WI38 (cell line): ENCODE data around the gene EPGN.

Experiments used
- H3K4me3 ChIP-seq: 2 replicates; pipeline ENCODE4 v1.5.1; 2011; ENCODE audit warnings: low read depth, mild to moderate bottlenecking, control low read depth, low read length
- TF ChIP-seq, protein P1 (sequence below): IDR thresholded peaks from 2 replicates; pipeline ENCODE4 v1.5.1; 2012; ENCODE audit warnings: low read depth, mild to moderate bottlenecking, control low read depth, low read length

EPGN gene, protein sequence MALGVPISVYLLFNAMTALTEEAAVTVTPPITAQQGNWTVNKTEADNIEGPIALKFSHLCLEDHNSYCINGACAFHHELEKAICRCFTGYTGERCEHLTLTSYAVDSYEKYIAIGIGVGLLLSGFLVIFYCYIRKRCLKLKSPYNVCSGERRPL

DNA sequence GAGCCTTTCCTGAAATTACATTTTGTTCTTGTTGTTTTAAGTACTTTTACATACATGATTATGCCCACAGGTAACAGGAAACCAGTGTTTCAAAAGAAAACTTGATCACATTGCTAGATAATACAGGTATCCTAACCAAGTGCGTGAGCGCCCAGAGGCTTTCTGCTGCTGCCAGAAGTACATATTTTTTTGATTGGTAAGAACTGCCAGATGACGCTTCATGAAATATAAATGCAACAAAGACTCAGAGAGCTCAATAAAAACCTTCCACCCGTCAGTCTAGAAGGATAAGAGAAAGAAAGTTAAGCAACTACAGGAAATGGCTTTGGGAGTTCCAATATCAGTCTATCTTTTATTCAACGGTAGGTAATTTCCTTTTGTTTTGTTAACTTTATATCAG, at the start of gene EPGN:
TSS of gene EPGN (plus strand) at position 256 of the 400 bp plus-strand sequence. CDS start at position 320, 64 bp downstream.
- TF ChIP-seq, protein P1, sequence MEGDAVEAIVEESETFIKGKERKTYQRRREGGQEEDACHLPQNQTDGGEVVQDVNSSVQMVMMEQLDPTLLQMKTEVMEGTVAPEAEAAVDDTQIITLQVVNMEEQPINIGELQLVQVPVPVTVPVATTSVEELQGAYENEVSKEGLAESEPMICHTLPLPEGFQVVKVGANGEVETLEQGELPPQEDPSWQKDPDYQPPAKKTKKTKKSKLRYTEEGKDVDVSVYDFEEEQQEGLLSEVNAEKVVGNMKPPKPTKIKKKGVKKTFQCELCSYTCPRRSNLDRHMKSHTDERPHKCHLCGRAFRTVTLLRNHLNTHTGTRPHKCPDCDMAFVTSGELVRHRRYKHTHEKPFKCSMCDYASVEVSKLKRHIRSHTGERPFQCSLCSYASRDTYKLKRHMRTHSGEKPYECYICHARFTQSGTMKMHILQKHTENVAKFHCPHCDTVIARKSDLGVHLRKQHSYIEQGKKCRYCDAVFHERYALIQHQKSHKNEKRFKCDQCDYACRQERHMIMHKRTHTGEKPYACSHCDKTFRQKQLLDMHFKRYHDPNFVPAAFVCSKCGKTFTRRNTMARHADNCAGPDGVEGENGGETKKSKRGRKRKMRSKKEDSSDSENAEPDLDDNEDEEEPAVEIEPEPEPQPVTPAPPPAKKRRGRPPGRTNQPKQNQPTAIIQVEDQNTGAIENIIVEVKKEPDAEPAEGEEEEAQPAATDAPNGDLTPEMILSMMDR, result no peak
- no peak within 1 kb of the TSS for H3K4me3 ChIP-seq

DNA sequence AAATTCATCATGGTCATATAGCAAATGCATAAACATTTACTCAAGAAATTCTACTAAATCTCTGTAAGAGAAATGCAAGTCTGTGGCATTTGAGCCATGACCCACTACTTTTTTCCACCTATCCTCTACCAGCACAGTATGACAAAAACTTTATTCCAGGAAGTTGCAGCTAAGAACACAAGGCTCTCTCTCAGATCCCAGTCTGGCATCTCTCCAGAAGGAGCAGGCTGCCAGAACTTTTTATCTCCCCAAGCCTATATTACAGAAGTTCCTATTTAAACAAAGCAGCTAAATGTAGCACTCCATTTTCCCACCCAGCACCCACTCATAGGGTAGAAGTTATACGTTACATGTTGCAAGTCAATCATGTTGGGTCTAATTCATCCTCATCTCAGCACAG, 49.3 kb upstream of the EPGN start:
- TF ChIP-seq, protein P1, result no peak
- H3K4me3 ChIP-seq, result no peak overlapping the region

DNA sequence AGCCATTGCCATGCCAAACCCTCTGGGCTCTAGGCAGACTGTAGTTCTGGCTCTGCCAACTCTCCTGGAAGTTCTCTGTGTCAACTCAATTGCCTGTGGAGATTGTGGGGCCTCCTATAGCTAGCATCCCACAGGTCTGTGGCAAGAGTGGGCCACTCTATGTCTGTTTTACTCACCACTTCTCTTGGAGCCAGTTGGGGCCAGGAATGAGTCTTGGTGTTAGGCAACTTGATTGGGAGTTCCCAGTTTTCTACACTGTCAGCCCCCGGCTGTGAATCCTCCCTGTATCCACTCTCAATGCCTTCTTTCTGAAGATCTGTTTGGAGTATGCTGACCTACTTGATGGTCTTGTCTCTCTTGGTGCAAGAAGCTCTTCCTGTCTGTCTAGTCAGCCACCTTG, 48.2 kb upstream of the EPGN start:
- no peak overlapping the region for H3K4me3 ChIP-seq
- TF ChIP-seq, protein P1, result no peak

DNA sequence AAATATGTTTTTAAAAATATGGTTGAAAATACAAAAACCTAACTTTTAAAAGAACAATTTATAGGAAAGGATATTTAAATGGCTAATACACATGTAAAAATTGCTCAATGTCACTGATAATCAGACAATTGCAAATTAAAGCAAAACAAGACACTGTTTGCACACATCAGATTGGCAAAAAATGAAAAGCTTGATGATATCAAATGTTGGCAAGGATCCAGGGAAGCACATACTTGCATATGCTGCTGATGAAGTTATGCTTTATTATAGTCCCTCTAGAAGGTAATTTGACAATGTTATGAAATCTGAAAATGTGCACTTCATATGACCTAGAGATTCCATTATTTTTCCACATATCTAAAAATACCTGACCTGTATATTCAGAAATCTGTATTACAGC, 45.7 kb upstream of the EPGN start:
- TF ChIP-seq, protein P1, result no peak

DNA sequence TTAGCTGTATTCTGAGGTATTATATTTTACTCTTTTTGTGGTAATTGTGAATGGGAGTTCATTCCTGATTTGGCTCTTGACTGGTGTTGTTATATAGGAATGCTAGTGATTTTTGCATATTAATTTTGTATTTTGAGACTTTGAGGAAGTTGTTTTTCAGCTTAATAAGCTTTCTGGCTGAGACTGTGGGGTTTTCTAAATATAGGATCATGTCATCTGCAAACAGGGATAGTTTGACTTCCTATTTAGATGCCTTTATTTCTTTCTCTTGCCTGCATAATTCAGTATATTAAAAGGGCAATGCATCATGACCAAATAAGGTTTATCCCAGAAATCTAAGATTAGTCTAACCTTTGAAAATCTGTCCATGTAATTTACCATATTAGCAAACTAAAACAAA, 44.7 kb upstream of the EPGN start:
- TF ChIP-seq, protein P1, result no peak
- H3K4me3 ChIP-seq, result no peak overlapping the region

More for the DNA sequence above, 45.7 kb upstream of the EPGN start:
- no peak overlapping the region for H3K4me3 ChIP-seq

DNA sequence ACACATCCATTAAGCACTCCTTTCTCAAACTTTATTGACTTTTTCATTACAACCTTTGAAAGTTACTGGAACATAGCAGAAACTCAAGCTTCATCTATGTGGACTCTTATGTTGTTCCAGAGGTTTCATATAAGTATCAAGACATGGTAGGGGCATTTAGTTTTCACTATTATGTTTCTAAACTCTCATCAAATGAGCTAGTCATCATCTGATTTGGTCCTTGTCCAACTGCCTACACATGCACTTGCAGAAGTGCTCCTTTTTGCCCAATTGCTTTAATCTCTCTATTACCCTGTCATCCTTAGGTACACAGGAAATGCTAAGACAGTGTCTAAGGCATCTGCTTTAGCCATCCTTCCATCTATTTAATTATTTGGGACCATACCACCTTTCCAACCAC, 42.2 kb upstream of the EPGN start:
- H3K4me3 ChIP-seq, result no peak overlapping the region
- TF ChIP-seq, protein P1, result no peak

DNA sequence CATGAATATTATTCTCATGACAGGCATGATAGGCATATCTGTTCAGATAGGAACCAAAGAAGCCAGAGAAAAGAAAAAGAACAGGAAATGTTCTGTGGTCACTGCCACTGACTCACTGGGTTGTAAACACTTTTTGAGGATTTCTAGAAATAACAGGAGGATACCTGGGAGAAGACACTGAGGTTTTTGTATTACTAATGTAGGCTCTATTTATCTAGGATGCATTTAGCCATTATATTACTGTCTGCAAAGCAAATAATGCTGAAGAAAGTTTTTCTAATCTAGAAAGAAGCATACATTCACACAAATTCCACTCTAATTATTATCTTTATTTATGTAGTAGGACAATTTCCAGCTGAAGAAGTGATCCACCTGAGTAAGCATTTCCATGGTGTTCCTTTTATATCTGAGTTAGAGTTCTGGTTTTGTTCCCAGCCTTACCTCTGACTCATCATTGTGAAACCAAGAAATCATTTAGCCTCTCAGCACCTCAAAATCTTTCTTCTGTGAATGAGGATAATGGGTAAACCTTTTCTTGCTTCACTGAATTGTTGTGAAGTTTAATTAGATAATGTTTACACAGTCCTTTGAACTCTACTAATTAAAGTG, 40.2 kb upstream of the EPGN start:
- H3K4me3 ChIP-seq, result no peak overlapping the region

More for the DNA sequence above, 40.2 kb upstream of the EPGN start:
- TF ChIP-seq, protein P1, result no peak
